H9 (cell line): ENCODE results near the gene PHF21A. TPM values are rescaled to one million over a fixed set of nuclear protein-coding genes. Genes with fewer than 3 reads are reported as not detected.

Source experiments
- DNase-seq: peaks from one replicate; pipeline ENCODE4 v3.0.0-alpha.2; 2017
- H2AFZ ChIP-seq: one replicate; pipeline ENCODE4 v1.6.1; 2013; ENCODE audit warnings: mild to moderate bottlenecking, low read length, control low read depth, moderate library complexity
- H2AK5ac ChIP-seq: 2 replicates; pipeline ENCODE4 v1.6.1; 2013; ENCODE audit warnings: low read length, control low read depth, mixed read lengths; ENCODE audit not compliant: insufficient read length
- H2BK120ac ChIP-seq: one replicate; pipeline ENCODE4 v1.6.1; 2013; ENCODE audit warnings: low read depth, mild to moderate bottlenecking, low read length, control low read depth, inconsistent platforms; ENCODE audit not compliant: poor library complexity, severe bottlenecking
- H2BK12ac ChIP-seq: 2 replicates; pipeline ENCODE4 v1.6.1; 2013; ENCODE audit warnings: low read length, control low read depth, mixed read lengths, low read depth; ENCODE audit not compliant: insufficient read length
- H2BK15ac ChIP-seq: 2 replicates; pipeline ENCODE4 v1.6.1; 2013; ENCODE audit warnings: low read depth, low read length, control low read depth
- H2BK20ac ChIP-seq: one replicate; pipeline ENCODE4 v1.6.1; 2013; ENCODE audit warnings: low read depth, mild to moderate bottlenecking, low read length, control low read depth, inconsistent platforms; ENCODE audit not compliant: poor library complexity, severe bottlenecking
- H2BK5ac ChIP-seq: 2 replicates; pipeline ENCODE4 v1.6.1; 2013; ENCODE audit warnings: low read length, control low read depth, mixed read lengths; ENCODE audit not compliant: insufficient read length
- H3K14ac ChIP-seq: 2 replicates; pipeline ENCODE4 v1.6.1; 2013; ENCODE audit warnings: low read length, control low read depth; ENCODE audit not compliant: insufficient read depth
- H3K18ac ChIP-seq: 2 replicates; pipeline ENCODE4 v1.6.1; 2013; ENCODE audit warnings: low read depth, mild to moderate bottlenecking, mixed read lengths, low read length, control low read depth; ENCODE audit not compliant: insufficient read length
- H3K23ac ChIP-seq: 2 replicates; pipeline ENCODE4 v1.6.1; 2013; ENCODE audit warnings: low read length, control low read depth, mixed read lengths, low read depth; ENCODE audit not compliant: insufficient read length
- H3K23me2 ChIP-seq: 2 replicates; pipeline ENCODE4 v1.6.1; 2013; ENCODE audit warnings: low read depth, mild to moderate bottlenecking, mixed read lengths, low read length, control low read depth; ENCODE audit not compliant: insufficient read length, poor library complexity, severe bottlenecking
- H3K27ac ChIP-seq: 2 replicates; pipeline ENCODE4 v1.5.1; 2013; ENCODE audit warnings: low read length, control low read depth, mixed read lengths, low read depth; ENCODE audit not compliant: insufficient read length
- H3K27me3 ChIP-seq: 2 replicates; pipeline ENCODE4 v1.6.1; 2013; ENCODE audit warnings: low read length, control low read depth, inconsistent platforms; ENCODE audit not compliant: insufficient read depth
- H3K4ac ChIP-seq: 2 replicates; pipeline ENCODE4 v1.6.1; 2013; ENCODE audit warnings: low read depth, mild to moderate bottlenecking, control low read depth, inconsistent platforms, low read length, moderate library complexity
- H3K4me1 ChIP-seq: 2 replicates; pipeline ENCODE4 v1.6.1; 2013; ENCODE audit warnings: low read length, control low read depth, inconsistent platforms; ENCODE audit not compliant: insufficient read depth
- H3K4me2 ChIP-seq: 2 replicates; pipeline ENCODE4 v1.6.1; 2013; ENCODE audit warnings: low read length, control low read depth, mixed read lengths; ENCODE audit not compliant: insufficient read length, insufficient read depth
- H3K56ac ChIP-seq: 2 replicates; pipeline ENCODE4 v1.6.1; 2013; ENCODE audit warnings: low read depth, mild to moderate bottlenecking, mixed read lengths, low read length, control low read depth; ENCODE audit not compliant: insufficient read length
- H3K79me1 ChIP-seq: 2 replicates; pipeline ENCODE4 v1.6.1; 2013; ENCODE audit warnings: low read depth, mild to moderate bottlenecking, moderate library complexity, low read length, control low read depth, inconsistent platforms; ENCODE audit not compliant: insufficient read depth, poor library complexity, severe bottlenecking
- H3K79me2 ChIP-seq: 2 replicates; pipeline ENCODE4 v1.6.1; 2013; ENCODE audit warnings: low read length, control low read depth, inconsistent platforms; ENCODE audit not compliant: insufficient read depth
- H3K9ac ChIP-seq: 2 replicates; pipeline ENCODE4 v1.6.1; 2013; ENCODE audit warnings: low read length, control low read depth, mixed read lengths; ENCODE audit not compliant: insufficient read length; ENCODE audit errors: extremely low read depth
- H3K9me3 ChIP-seq: one replicate; pipeline ENCODE4 v1.6.1; 2013; ENCODE audit warnings: low read depth, low read length, inconsistent platforms; ENCODE audit not compliant: control insufficient read depth
- H3T11ph ChIP-seq: one replicate; pipeline ENCODE4 v1.6.1; 2013; ENCODE audit warnings: mild to moderate bottlenecking, low read length, control low read depth, inconsistent platforms
- H4K20me1 ChIP-seq: one replicate; pipeline ENCODE4 v1.6.1; 2013; ENCODE audit not compliant: control insufficient read depth, insufficient read length, insufficient read depth
- H4K5ac ChIP-seq: 2 replicates; pipeline ENCODE4 v1.6.1; 2013; ENCODE audit warnings: low read depth, mild to moderate bottlenecking, mixed read lengths, low read length, control low read depth; ENCODE audit not compliant: insufficient read length
- H4K8ac ChIP-seq: replicated peaks from 2 replicates; pipeline ENCODE4 v1.6.1; 2013; ENCODE audit warnings: low read length, control low read depth, mixed read lengths, low read depth; ENCODE audit not compliant: insufficient read length
- H4K91ac ChIP-seq: 2 replicates; pipeline ENCODE4 v1.6.1; 2013; ENCODE audit warnings: low read depth, mild to moderate bottlenecking, moderate library complexity, mixed read lengths, low read length, control low read depth; ENCODE audit not compliant: insufficient read length
- H3K27ac Mint-ChIP-seq, 3 experiments: 2 replicates in 2 of 3; 3 replicates in 1 of 3; pipeline ENCODE4 v1.8.0; 2020 to 2021; ENCODE audit warnings: mixed read lengths in 3 of 3, mild to moderate bottlenecking in 1 of 3, moderate library complexity in 1 of 3
- H3K27me3 Mint-ChIP-seq: 2 replicates; pipeline ENCODE4 v1.8.0; 2021; ENCODE audit warnings: low read depth, mild to moderate bottlenecking, moderate library complexity, mixed read lengths
- H3K36me3 Mint-ChIP-seq, 3 experiments: 2 replicates in 2 of 3; 3 replicates in 1 of 3; pipeline ENCODE4 v1.8.0; 2020 to 2021; ENCODE audit warnings: low read depth in 3 of 3, mixed read lengths in 3 of 3; ENCODE audit not compliant: insufficient read depth in 1 of 3
- H3K4me1 Mint-ChIP-seq, 2 experiments: 2 replicates each; pipeline ENCODE4 v1.8.0; 2020; ENCODE audit warnings: mixed read lengths in 2 of 2
- H3K4me3 Mint-ChIP-seq, 2 experiments: 2 replicates in 1 of 2; 3 replicates in 1 of 2; pipeline ENCODE4 v1.8.0; 2020 to 2021; ENCODE audit warnings: mild to moderate bottlenecking in 2 of 2, mixed read lengths in 2 of 2, moderate library complexity in 1 of 2
- H3K9me3 Mint-ChIP-seq, 2 experiments: 2 replicates in 1 of 2; 3 replicates in 1 of 2; pipeline ENCODE4 v1.8.0; 2020; ENCODE audit warnings: mild to moderate bottlenecking in 2 of 2, mixed read lengths in 2 of 2, moderate library complexity in 1 of 2
- WGBS: extraction: QIAGEN DNeasy Blood & Tissue Kit; methylation state at CpG from one replicate; pipeline ENCODE4 v1.1.7; 2013; ENCODE audit warnings: missing lambda C conversion rate, low lambda C conversion rate, mixed read lengths; ENCODE audit not compliant: insufficient read length; ENCODE audit errors: extremely low coverage; 5-methylcytosine and 5-hydroxymethylcytosine counted together
- total RNA-seq: library from RNA; stranded (reverse); gene quantifications from 2 replicates; pipeline ENCODE4 v1.2.1, GENCODE V29; 2021
- TF ChIP-seq, protein P1 (sequence below): fragments of 200-600 bp; sonication (generic); conservative IDR thresholded peaks from 3 replicates; pipeline ENCODE4 v1.8.0; 2021; ENCODE audit warnings: antibody characterized with exemption, mild to moderate bottlenecking

Gene PHF21A
- total RNA-seq, 1 experiment from 2014 or later: 33.8 TPM

DNA sequence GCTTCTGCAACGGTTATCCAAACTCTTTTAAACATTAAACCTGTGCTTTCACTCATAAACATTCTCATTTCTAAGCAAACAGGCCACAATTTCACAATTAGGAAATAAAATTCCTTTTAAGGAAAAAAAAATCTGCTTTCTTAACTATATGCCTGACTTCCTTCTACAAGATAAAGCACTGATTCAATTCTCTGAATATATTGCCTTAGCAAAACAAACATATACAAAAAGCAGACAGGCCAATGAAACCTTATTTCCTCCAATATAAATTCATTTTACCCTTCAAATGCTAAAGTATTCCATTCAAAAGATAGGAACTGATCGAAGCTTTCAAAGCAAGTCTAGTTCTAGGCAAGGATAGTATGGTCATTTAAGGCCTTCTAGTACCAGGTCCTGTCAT lies 76.7 kb downstream of the PHF21A start:
- Histone ChIP-seq H3K79me2 (no peaks in the 10 kb centered on the region), H2BK120ac (no peak overlapping the region), H3K4ac (no peak overlapping the region), H3K4me1 (peaks cover 3% of the 10 kb centered on the region; the same call in 1 of the 2 replicates), H3K27ac (no peak overlapping the region), H2AK5ac (no peak overlapping the region), H3K14ac (no peak overlapping the region), H3K9ac (no peak overlapping the region), H3T11ph (no peak overlapping the region), H4K8ac (no peak overlapping the region), H2AFZ (no peak overlapping the region), H3K79me1 (no peaks in the 10 kb centered on the region), H3K56ac (no peak overlapping the region), H4K20me1 (no peaks in the 10 kb centered on the region), H2BK15ac (no peak overlapping the region), H3K27me3 (no peaks in the 10 kb centered on the region), H2BK5ac (no peak overlapping the region), H4K91ac (no peak overlapping the region), H3K4me2 (no peak overlapping the region), H3K9me3 (no peaks in the 10 kb centered on the region), H2BK12ac (no peak overlapping the region), H3K23ac (no peak overlapping the region), H3K18ac (no peak overlapping the region), H3K23me2 (no peaks in the 10 kb centered on the region), H2BK20ac (no peak overlapping the region), H4K5ac (no peak overlapping the region)
- Mint-ChIP-seq H3K4me3 (no peak overlapping the region), H3K4me1 (peaks cover 25 to 33% of the 10 kb centered on the region in 2 experiments), H3K36me3 (peaks cover 0 to 9% (median 3%) of the 10 kb centered on the region in 3 experiments; a peak in 3 of 7 replicates), H3K27ac (no peak overlapping the region; a peak in 1 of 7 replicates), H3K27me3 (no peaks in the 10 kb centered on the region), H3K9me3 (no peaks in the 10 kb centered on the region)
- TF ChIP-seq, protein P1, sequence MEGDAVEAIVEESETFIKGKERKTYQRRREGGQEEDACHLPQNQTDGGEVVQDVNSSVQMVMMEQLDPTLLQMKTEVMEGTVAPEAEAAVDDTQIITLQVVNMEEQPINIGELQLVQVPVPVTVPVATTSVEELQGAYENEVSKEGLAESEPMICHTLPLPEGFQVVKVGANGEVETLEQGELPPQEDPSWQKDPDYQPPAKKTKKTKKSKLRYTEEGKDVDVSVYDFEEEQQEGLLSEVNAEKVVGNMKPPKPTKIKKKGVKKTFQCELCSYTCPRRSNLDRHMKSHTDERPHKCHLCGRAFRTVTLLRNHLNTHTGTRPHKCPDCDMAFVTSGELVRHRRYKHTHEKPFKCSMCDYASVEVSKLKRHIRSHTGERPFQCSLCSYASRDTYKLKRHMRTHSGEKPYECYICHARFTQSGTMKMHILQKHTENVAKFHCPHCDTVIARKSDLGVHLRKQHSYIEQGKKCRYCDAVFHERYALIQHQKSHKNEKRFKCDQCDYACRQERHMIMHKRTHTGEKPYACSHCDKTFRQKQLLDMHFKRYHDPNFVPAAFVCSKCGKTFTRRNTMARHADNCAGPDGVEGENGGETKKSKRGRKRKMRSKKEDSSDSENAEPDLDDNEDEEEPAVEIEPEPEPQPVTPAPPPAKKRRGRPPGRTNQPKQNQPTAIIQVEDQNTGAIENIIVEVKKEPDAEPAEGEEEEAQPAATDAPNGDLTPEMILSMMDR: no peak
- DNase-seq: no peak
- WGBS: no CpG with 5 or more reads among the region's 2 CpGs
